Measurements from ENCODE around the gene SGMS1.

The SGMS1 gene

DNA sequence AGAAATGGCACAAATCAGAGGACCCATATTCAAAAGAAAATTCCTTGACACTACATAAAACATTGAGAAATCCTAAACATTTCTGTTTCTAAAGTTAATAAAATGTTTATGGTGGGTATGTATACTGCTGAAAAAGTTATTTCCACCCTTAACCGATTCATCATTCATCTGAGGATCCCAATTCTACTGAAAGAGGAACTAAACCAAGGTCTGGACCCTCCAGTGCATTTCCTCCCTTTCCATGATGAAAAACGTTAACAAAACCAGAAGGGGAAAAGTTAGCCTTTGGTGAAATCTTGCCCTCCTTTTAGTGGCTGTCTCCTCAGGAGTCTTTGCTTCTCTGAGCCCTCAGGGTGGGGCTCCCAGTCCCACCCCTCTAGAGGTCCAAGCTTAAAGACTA lies 227.9 kb downstream of the SGMS1 start:
- Histone ChIP-seq H2BK15ac (ENCODE audit: low read length) (no peak overlapping the region), H3K79me1 (ENCODE audit: low read depth, low read length) (peaks cover 1% of the 10 kb centered on the region), H2BK5ac (ENCODE audit: low read length) (no peak overlapping the region), H3K23ac (ENCODE audit: low read depth, low read length, poor library complexity) (no peak overlapping the region), H3K9ac (ENCODE audit: low read depth, low read length, poor library complexity) (no peak overlapping the region), H3K27ac (replicated peaks; ENCODE audit: low read length) (no peak overlapping the region), H2BK12ac (ENCODE audit: low read length) (no peak overlapping the region), H3K4me1 (ENCODE audit: control insufficient read depth in 2 of 2, insufficient read depth in 1 of 2, low read depth in 1 of 2, low read length in 2 of 2) (no peaks in the 10 kb centered on the region), H3K18ac (ENCODE audit: low read length) (no peak overlapping the region), H3K14ac (ENCODE audit: low read length) (no peak overlapping the region), H3K4me3 (ENCODE audit: low read length in 2 of 2) (no peak overlapping the region), H4K91ac (ENCODE audit: low read depth, low read length, poor library complexity) (no peak overlapping the region), H3K4ac (ENCODE audit: low read length) (no peak overlapping the region), H3K27me3 (ENCODE audit: control insufficient read depth in 3 of 3, insufficient read depth in 3 of 3, low read depth in 1 of 3, low read length in 3 of 3) (no peaks in the 10 kb centered on the region), H3K36me3 (replicated peaks in 1 of 2; ENCODE audit: control insufficient read depth in 2 of 2, insufficient read depth in 2 of 2, low read length in 2 of 2) (peaks cover 0 to 2% of the 10 kb centered on the region in 2 donors), H3K9me3 (replicated peaks in 1 of 2; ENCODE audit: control insufficient read depth in 2 of 2, insufficient read depth in 1 of 2, low read depth in 1 of 2, low read length in 2 of 2) (no peaks in the 10 kb centered on the region), H2AK5ac (ENCODE audit: low read depth, low read length) (no peak overlapping the region), H2AFZ (ENCODE audit: low read length) (no peak overlapping the region), H4K8ac (ENCODE audit: low read depth, low read length) (no peak overlapping the region), H3K4me2 (ENCODE audit: insufficient read depth, low read length, poor library complexity, severe bottlenecking) (no peak overlapping the region), H2BK120ac (ENCODE audit: low read depth, low read length) (no peak overlapping the region)
- WGBS, 2 donors (ENCODE audit: extremely low coverage in 2 of 2, insufficient read length in 2 of 2, insufficient replicate concordance in 1 of 2): no CpG with 5 or more reads among the region's 2 CpGs
- DNase-seq (ENCODE audit: low spot score): no peak

DNA sequence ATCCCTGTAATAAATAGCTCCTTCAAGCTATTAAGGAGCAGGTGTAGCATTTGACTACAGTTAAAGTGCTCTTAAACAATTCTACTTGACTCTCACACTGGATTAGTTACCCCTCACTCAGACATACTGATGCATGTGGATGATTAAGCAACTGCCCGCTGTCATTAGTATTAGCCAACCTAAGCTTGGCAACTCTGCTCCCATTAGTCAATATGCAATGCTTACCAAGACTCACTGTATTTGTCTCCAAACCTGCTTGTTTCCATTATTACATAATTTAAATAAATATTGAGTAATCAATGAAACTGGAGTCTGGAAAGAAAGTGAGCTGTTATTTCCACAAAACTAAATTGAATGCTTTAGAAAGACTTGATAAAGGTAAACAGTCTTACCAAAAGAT lies 228.5 kb downstream of the SGMS1 start:
- Histone ChIP-seq H2AK5ac (ENCODE audit: low read depth, low read length) (no peak overlapping the region), H3K4me1 (ENCODE audit: control insufficient read depth in 2 of 2, insufficient read depth in 1 of 2, low read depth in 1 of 2, low read length in 2 of 2) (no peaks in the 10 kb centered on the region), H3K18ac (ENCODE audit: low read length) (no peak overlapping the region), H3K23ac (ENCODE audit: low read depth, low read length, poor library complexity) (no peak overlapping the region), H3K9ac (ENCODE audit: low read depth, low read length, poor library complexity) (no peak overlapping the region), H3K27me3 (ENCODE audit: control insufficient read depth in 3 of 3, insufficient read depth in 3 of 3, low read depth in 1 of 3, low read length in 3 of 3) (no peaks in the 10 kb centered on the region), H3K14ac (ENCODE audit: low read length) (no peak overlapping the region), H2BK120ac (ENCODE audit: low read depth, low read length) (no peak overlapping the region), H3K36me3 (replicated peaks in 1 of 2; ENCODE audit: control insufficient read depth in 2 of 2, insufficient read depth in 2 of 2, low read length in 2 of 2) (peaks cover 0 to 2% of the 10 kb centered on the region in 2 donors), H2BK15ac (ENCODE audit: low read length) (no peak overlapping the region), H3K4ac (ENCODE audit: low read length) (no peak overlapping the region), H3K79me1 (ENCODE audit: low read depth, low read length) (no peaks in the 10 kb centered on the region), H3K9me3 (replicated peaks in 1 of 2; ENCODE audit: control insufficient read depth in 2 of 2, insufficient read depth in 1 of 2, low read depth in 1 of 2, low read length in 2 of 2) (no peaks in the 10 kb centered on the region), H3K4me2 (ENCODE audit: insufficient read depth, low read length, poor library complexity, severe bottlenecking) (no peak overlapping the region), H2AFZ (ENCODE audit: low read length) (no peak overlapping the region), H4K8ac (ENCODE audit: low read depth, low read length) (no peak overlapping the region), H2BK5ac (ENCODE audit: low read length) (no peak overlapping the region), H4K91ac (ENCODE audit: low read depth, low read length, poor library complexity) (no peak overlapping the region), H2BK12ac (ENCODE audit: low read length) (no peak overlapping the region), H3K27ac (replicated peaks; ENCODE audit: low read length) (no peak overlapping the region), H3K4me3 (ENCODE audit: low read length in 2 of 2) (no peak overlapping the region)
- DNase-seq (ENCODE audit: low spot score): no peak
- WGBS, 2 donors (ENCODE audit: extremely low coverage in 2 of 2, insufficient read length in 2 of 2, insufficient replicate concordance in 1 of 2): no CpG with 5 or more reads among the region's 1 CpG

DNA sequence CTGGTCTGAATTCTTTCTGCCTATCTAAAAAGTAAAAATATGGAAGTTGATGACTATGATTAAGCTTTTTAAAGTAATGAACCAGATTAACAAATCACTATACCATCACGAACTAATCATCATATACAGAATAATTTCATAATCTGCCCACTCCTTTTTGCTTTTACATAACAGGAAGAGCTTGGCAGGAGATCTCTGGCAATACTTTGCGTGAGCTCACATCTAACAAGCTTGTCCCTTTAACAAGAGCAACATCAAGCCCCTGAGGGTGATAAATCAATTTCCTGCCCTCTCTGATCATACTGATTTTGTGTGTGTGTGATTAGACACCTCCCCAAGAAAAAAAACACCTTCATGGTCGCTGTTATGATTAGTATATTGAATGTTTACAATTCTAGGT lies 228.9 kb downstream of the SGMS1 start:
- H3K9me3 ChIP-seq (replicated peaks in 1 of 2; ENCODE audit: control insufficient read depth in 2 of 2, insufficient read depth in 1 of 2, low read depth in 1 of 2, low read length in 2 of 2): no peaks in the 10 kb centered on the region
- peaks cover 0 to 2% of the 10 kb centered on the region in 2 donors for H3K36me3 ChIP-seq (replicated peaks in 1 of 2; ENCODE audit: control insufficient read depth in 2 of 2, insufficient read depth in 2 of 2, low read length in 2 of 2)
- no peak overlapping the region for H3K4me3 ChIP-seq (ENCODE audit: low read length in 2 of 2)
- H3K4me2 ChIP-seq (ENCODE audit: insufficient read depth, low read length, poor library complexity, severe bottlenecking): no peak overlapping the region
- H3K14ac ChIP-seq (ENCODE audit: low read length): no peak overlapping the region
- H3K4me1 ChIP-seq (ENCODE audit: control insufficient read depth in 2 of 2, insufficient read depth in 1 of 2, low read depth in 1 of 2, low read length in 2 of 2): no peaks in the 10 kb centered on the region
- no peak overlapping the region for H2BK5ac ChIP-seq (ENCODE audit: low read length)
- no peak overlapping the region for H3K23ac ChIP-seq (ENCODE audit: low read depth, low read length, poor library complexity)
- H3K79me1 ChIP-seq (ENCODE audit: low read depth, low read length): no peaks in the 10 kb centered on the region
- no peak overlapping the region for H4K91ac ChIP-seq (ENCODE audit: low read depth, low read length, poor library complexity)
- H3K4ac ChIP-seq (ENCODE audit: low read length): no peak overlapping the region
- no peak for DNase-seq (ENCODE audit: low spot score)
- no peak overlapping the region for H2BK12ac ChIP-seq (ENCODE audit: low read length)
- H3K9ac ChIP-seq (ENCODE audit: low read depth, low read length, poor library complexity): no peak overlapping the region
- H2BK120ac ChIP-seq (ENCODE audit: low read depth, low read length): no peak overlapping the region
- H3K27me3 ChIP-seq (ENCODE audit: control insufficient read depth in 3 of 3, insufficient read depth in 3 of 3, low read depth in 1 of 3, low read length in 3 of 3): no peaks in the 10 kb centered on the region
- H2AFZ ChIP-seq (ENCODE audit: low read length): no peak overlapping the region
- H4K8ac ChIP-seq (ENCODE audit: low read depth, low read length): no peak overlapping the region
- H3K18ac ChIP-seq (ENCODE audit: low read length): no peak overlapping the region
- no peak overlapping the region for H2BK15ac ChIP-seq (ENCODE audit: low read length)
- WGBS, 2 donors (ENCODE audit: extremely low coverage in 2 of 2, insufficient read length in 2 of 2, insufficient replicate concordance in 1 of 2): no CpG with 5 or more reads among the region's 3 CpGs
- H2AK5ac ChIP-seq (ENCODE audit: low read depth, low read length): no peak overlapping the region
- H3K27ac ChIP-seq (replicated peaks; ENCODE audit: low read length): no peak overlapping the region

GRCh38 chr10:50393784-50394467 lies 229.8 kb downstream of the SGMS1 start:
- H4K8ac ChIP-seq (ENCODE audit: low read depth, low read length): no peak overlapping the region
- H2AK5ac ChIP-seq (ENCODE audit: low read depth, low read length): no peak overlapping the region
- H3K14ac ChIP-seq (ENCODE audit: low read length): no peak overlapping the region
- no peak overlapping the region for H3K9ac ChIP-seq (ENCODE audit: low read depth, low read length, poor library complexity)
- H3K36me3 ChIP-seq (replicated peaks in 1 of 2; ENCODE audit: control insufficient read depth in 2 of 2, insufficient read depth in 2 of 2, low read length in 2 of 2): peaks cover 0 to 2% of the 10 kb centered on the region in 2 donors
- no peak overlapping the region for H3K4me2 ChIP-seq (ENCODE audit: insufficient read depth, low read length, poor library complexity, severe bottlenecking)
- no peaks in the 10 kb centered on the region for H3K4me1 ChIP-seq (ENCODE audit: control insufficient read depth in 2 of 2, insufficient read depth in 1 of 2, low read depth in 1 of 2, low read length in 2 of 2)
- H3K18ac ChIP-seq (ENCODE audit: low read length): no peak overlapping the region
- DNase-seq (ENCODE audit: low spot score): no peak
- no peak overlapping the region for H2BK120ac ChIP-seq (ENCODE audit: low read depth, low read length)
- WGBS, 2 donors (ENCODE audit: extremely low coverage in 2 of 2, insufficient read length in 2 of 2, insufficient replicate concordance in 1 of 2): no CpG with 5 or more reads among the region's 6 CpGs
- no peaks in the 10 kb centered on the region for H3K79me1 ChIP-seq (ENCODE audit: low read depth, low read length)
- no peak overlapping the region for H2AFZ ChIP-seq (ENCODE audit: low read length)
- H3K27me3 ChIP-seq (ENCODE audit: control insufficient read depth in 3 of 3, insufficient read depth in 3 of 3, low read depth in 1 of 3, low read length in 3 of 3): no peaks in the 10 kb centered on the region
- no peak overlapping the region for H3K27ac ChIP-seq (replicated peaks; ENCODE audit: low read length)
- H2BK5ac ChIP-seq (ENCODE audit: low read length): no peak overlapping the region
- H3K4ac ChIP-seq (ENCODE audit: low read length): no peak overlapping the region
- no peak overlapping the region for H4K91ac ChIP-seq (ENCODE audit: low read depth, low read length, poor library complexity)
- H2BK15ac ChIP-seq (ENCODE audit: low read length): no peak overlapping the region
- no peaks in the 10 kb centered on the region for H3K9me3 ChIP-seq (replicated peaks in 1 of 2; ENCODE audit: control insufficient read depth in 2 of 2, insufficient read depth in 1 of 2, low read depth in 1 of 2, low read length in 2 of 2)
- H3K4me3 ChIP-seq (ENCODE audit: low read length in 2 of 2): no peak overlapping the region
- no peak overlapping the region for H2BK12ac ChIP-seq (ENCODE audit: low read length)
- H3K23ac ChIP-seq (ENCODE audit: low read depth, low read length, poor library complexity): no peak overlapping the region
